ENCODE results near the gene PEAK1.

The PEAK1 gene

GRCh38 chr15:77326366-77326765 lies 93.5 kb downstream of the PEAK1 start:
- no peak for TF ChIP-seq CTCF (IDR thresholded peaks at IDR 0.05; ENCODE audit: control insufficient read depth, extremely low read depth, insufficient read depth)
- DNase-seq (ENCODE audit: low read depth) = no peak
- H3K4me3 ChIP-seq (ENCODE audit: low read depth, low read length) = no peak overlapping the region

- DNase-seq (ENCODE audit: low read depth) = no peak
- no peak for TF ChIP-seq CTCF (IDR thresholded peaks at IDR 0.05; ENCODE audit: control insufficient read depth, extremely low read depth, insufficient read depth)
- H3K4me3 ChIP-seq (ENCODE audit: low read depth, low read length) = no peak overlapping the region
Measured at GRCh38 chr15:77312523-77312922, 107.4 kb downstream of the PEAK1 start.

- no peak overlapping the region for H3K4me3 ChIP-seq (ENCODE audit: low read depth, low read length)
- DNase-seq (ENCODE audit: low read depth) = no peak
- no peak for TF ChIP-seq CTCF (IDR thresholded peaks at IDR 0.05; ENCODE audit: control insufficient read depth, extremely low read depth, insufficient read depth)
Measured at GRCh38 chr15:77311618-77312398, 108.1 kb downstream of the PEAK1 start.

- no peak overlapping the region for H3K4me3 ChIP-seq (ENCODE audit: low read depth, low read length)
- DNase-seq (ENCODE audit: low read depth) = no peak
- no peak for TF ChIP-seq CTCF (IDR thresholded peaks at IDR 0.05; ENCODE audit: control insufficient read depth, extremely low read depth, insufficient read depth)
Measured at GRCh38 chr15:77311020-77311419, 108.9 kb downstream of the PEAK1 start.

GRCh38 chr15:77309392-77309791 lies 110.5 kb downstream of the PEAK1 start:
- TF ChIP-seq CTCF (IDR thresholded peaks at IDR 0.05; ENCODE audit: control insufficient read depth, extremely low read depth, insufficient read depth) = no peak
- DNase-seq (ENCODE audit: low read depth) = no peak
- H3K4me3 ChIP-seq (ENCODE audit: low read depth, low read length) = no peak overlapping the region

- no peak overlapping the region for H3K4me3 ChIP-seq (ENCODE audit: low read depth, low read length)
- no peak for TF ChIP-seq CTCF (IDR thresholded peaks at IDR 0.05; ENCODE audit: control insufficient read depth, extremely low read depth, insufficient read depth)
- DNase-seq (ENCODE audit: low read depth) = no peak
Measured at GRCh38 chr15:77305953-77306352, 114.0 kb downstream of the PEAK1 start.
